Spleen (tissue), 7 donors: ENCODE measurements around the gene TFRC.
"Not testable (repeated sequence)": the region's sequence is repeated elsewhere in the genome, so short reads cannot be mapped to it uniquely, and the experiment has no call there.

ENCODE experiments used
- CTCF ChIP-seq, 11 experiments: fragments of 200-600 bp in 7 of 11; fragments of 450-650 bp in 4 of 11; sonication (generic) in 4 of 11; IDR thresholded peaks in 8 of 11; conservative IDR thresholded peaks in 3 of 11; 1 replicate in 7 of 11; 2 replicates in 4 of 11; pipeline versions ENCODE4 v1.4.0 to v1.8.0; 2016 to 2021; ENCODE audit warnings: antibody characterized with exemption in 11 of 11, inconsistent platforms in 4 of 11, mild to moderate bottlenecking in 1 of 11
- POLR2A ChIP-seq, 3 donors: fragments of 450-650 bp; IDR thresholded peaks; one replicate each; pipeline ENCODE4 v1.5.1; 2017; ENCODE audit warnings: antibody characterized with exemption in 3 of 3, mild to moderate bottlenecking in 1 of 3
- POLR2AphosphoS5 ChIP-seq, 3 donors: sonication (generic); formaldehyde crosslinking; IDR thresholded peaks; one replicate each; pipeline ENCODE4 v1.5.1; 2017; ENCODE audit warnings: antibody characterized with exemption in 3 of 3
- donor health status: DM: no; HTN: no; CAD: no; lungs with moderate emphysema.
- donor health status: DM: no; HTN: no; CAD: no.
- donor health status: DM: no; HTN: no; CAD: no.

GRCh38 chr3:196000360-196000950, 81.4 kb downstream of the TFRC start:
- TF ChIP-seq POLR2A (IDR thresholded peaks at IDR 0.05); CTCF (IDR thresholded peaks at IDR 0.05 in 8 of 11, conservative IDR thresholded peaks at IDR 0.05 in 3 of 11); POLR2AphosphoS5 (IDR thresholded peaks at IDR 0.05): not testable (repeated sequence)
